Thymus (tissue), 11 donors: ENCODE results near the gene IGSF8. TPM values are rescaled to one million over a fixed set of nuclear protein-coding genes. Genes with fewer than 3 reads are reported as not detected.

Experiments
- DNase-seq, 9 donors: peaks; one replicate each; pipeline ENCODE4 v3.0.0-alpha.2; 2013; ENCODE audit warnings: low spot score in 9 of 9, low read depth in 6 of 9, missing footprints in 1 of 9
- H3K27ac ChIP-seq, 2 donors: one replicate each; pipeline ENCODE4 v1.5.1; 2013; ENCODE audit warnings: control low read depth in 1 of 2, low read depth in 1 of 2, low read length in 1 of 2, mild to moderate bottlenecking in 1 of 2, moderate library complexity in 1 of 2
- H3K27me3 ChIP-seq, 2 donors: one replicate each; pipeline ENCODE4 v1.5.1; 2013; ENCODE audit warnings: low read length in 1 of 2; ENCODE audit not compliant: control insufficient read depth in 2 of 2, insufficient read depth in 1 of 2
- H3K36me3 ChIP-seq, 2 donors: one replicate each; pipeline ENCODE4 v1.5.1; 2013; ENCODE audit warnings: low read length in 1 of 2, mild to moderate bottlenecking in 1 of 2, moderate library complexity in 1 of 2; ENCODE audit not compliant: control insufficient read depth in 2 of 2, insufficient read depth in 2 of 2
- H3K4me1 ChIP-seq, 2 donors: one replicate each; pipeline ENCODE4 v1.5.1; 2013; ENCODE audit warnings: low read length in 2 of 2; ENCODE audit not compliant: control insufficient read depth in 2 of 2, insufficient read depth in 2 of 2
- H3K4me3 ChIP-seq, 2 donors: one replicate each; pipeline ENCODE4 v1.5.1; 2013; ENCODE audit warnings: low read length in 2 of 2, control low read depth in 1 of 2, mild to moderate bottlenecking in 1 of 2
- H3K9me3 ChIP-seq, 2 donors: one replicate each; pipeline ENCODE4 v1.5.1; 2013; ENCODE audit warnings: low read length in 1 of 2, mild to moderate bottlenecking in 1 of 2; ENCODE audit not compliant: control insufficient read depth in 2 of 2, insufficient read depth in 1 of 2
- WGBS: extraction: QIAGEN DNeasy Blood & Tissue Kit; methylation state at CpG from one replicate; pipeline ENCODE4 v1.1.7; 2013; 5-methylcytosine and 5-hydroxymethylcytosine counted together
- polyA plus RNA-seq: library from polyadenylated mRNA; stranded (reverse); fragments of 200-250 nt; gene quantifications from one replicate; pipeline ENCODE4 v1.2.3, GENCODE V29; 2013
- total RNA-seq: library from RNA; stranded (reverse); fragments of 120-200 nt; gene quantifications from one replicate; pipeline ENCODE4 v1.2.4, GENCODE V29; 2013
- donor health status: healthy.

IGSF8 gene
- total and polyA plus RNA-seq, 2 donors = 15.6 to 22.3 TPM

DNA sequence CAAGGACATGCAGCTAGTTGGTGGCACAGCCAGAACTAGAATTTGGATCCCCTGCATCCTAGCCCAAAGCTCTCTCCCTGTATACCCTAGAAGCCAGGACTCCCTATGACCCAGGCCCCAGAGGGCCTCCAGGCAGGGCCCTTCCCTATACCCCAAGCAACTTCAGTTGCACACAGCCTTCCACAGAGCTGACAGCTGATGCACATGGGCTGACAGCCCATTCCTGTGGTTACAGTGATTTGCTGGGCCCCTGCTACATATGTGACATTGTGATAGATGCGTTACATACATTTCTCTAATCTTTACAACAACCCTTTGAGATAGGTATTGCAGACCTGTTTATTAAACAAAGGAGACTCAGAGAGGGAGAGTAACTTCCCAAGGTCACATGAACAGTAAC lies 23.0 kb upstream of the IGSF8 start:
- Histone ChIP-seq H3K9me3 (no peaks in the 10 kb centered on the region), H3K4me1 (no peaks in the 10 kb centered on the region), H3K4me3 (no peak overlapping the region), H3K27me3 (peaks cover 0 to 18% of the 10 kb centered on the region in 2 donors), H3K27ac (no peak overlapping the region), H3K36me3 (no peaks in the 10 kb centered on the region)
- DNase-seq = no peak
- WGBS = 95% methylated on average over 1 of the region's 1 CpG

- H3K9me3 ChIP-seq = no peaks in the 10 kb centered on the region
- no peak overlapping the region for H3K4me3 ChIP-seq
- no peak for DNase-seq
- peaks cover 0 to 24% of the 10 kb centered on the region in 2 donors for H3K27me3 ChIP-seq
- whole genome bisulfite sequencing = 92% methylated on average over 5 of the region's 5 CpGs
- H3K36me3 ChIP-seq = no peaks in the 10 kb centered on the region
- no peak overlapping the region for H3K27ac ChIP-seq
- no peaks in the 10 kb centered on the region for H3K4me1 ChIP-seq
These were observed 22.4 kb upstream of the IGSF8 start for GRCh38 chr1:160120797-160121196.

DNA sequence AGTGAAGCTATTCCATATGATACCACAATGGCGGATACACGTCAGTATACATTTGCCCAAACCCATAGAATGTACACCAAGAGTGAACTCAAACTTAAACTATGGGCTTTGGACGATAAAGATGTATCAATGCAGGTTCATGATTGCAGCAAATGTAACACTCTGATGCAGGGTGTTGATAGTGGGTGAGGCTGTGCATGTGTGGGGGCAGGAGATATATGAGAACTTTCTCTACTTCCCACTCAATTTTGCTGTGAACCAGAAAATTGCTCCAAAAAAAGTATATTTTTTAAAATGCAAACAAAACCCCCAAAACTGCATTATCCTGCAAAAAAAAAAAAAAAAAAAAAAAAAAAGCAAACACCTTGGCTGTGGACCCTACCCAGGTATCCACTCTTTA lies 20.5 kb upstream of the IGSF8 start:
- H3K27ac ChIP-seq = no peak overlapping the region
- no peaks in the 10 kb centered on the region for H3K9me3 ChIP-seq
- H3K4me1 ChIP-seq = no peaks in the 10 kb centered on the region
- DNase-seq = no peak
- WGBS = 96% methylated on average over 3 of the region's 3 CpGs
- no peak overlapping the region for H3K4me3 ChIP-seq
- peaks cover 0 to 37% of the 10 kb centered on the region in 2 donors for H3K27me3 ChIP-seq
- no peaks in the 10 kb centered on the region for H3K36me3 ChIP-seq

GRCh38 chr1:160117709-160118183 lies 19.3 kb upstream of the IGSF8 start:
- H3K9me3 ChIP-seq = no peaks in the 10 kb centered on the region
- H3K4me1 ChIP-seq = no peaks in the 10 kb centered on the region
- no peak for DNase-seq
- H3K4me3 ChIP-seq = no peak overlapping the region
- H3K27me3 ChIP-seq = peaks cover 0 to 40% of the 10 kb centered on the region in 2 donors
- no peak overlapping the region for H3K27ac ChIP-seq
- H3K36me3 ChIP-seq = no peaks in the 10 kb centered on the region
- WGBS = 72% methylated on average over 8 of the region's 8 CpGs

- H3K9me3 ChIP-seq = no peaks in the 10 kb centered on the region
- H3K4me1 ChIP-seq = no peaks in the 10 kb centered on the region
- WGBS = 50% methylated on average over 1 of the region's 1 CpG
- H3K27ac ChIP-seq = no peak overlapping the region
- DNase-seq = no peak
- H3K36me3 ChIP-seq = no peaks in the 10 kb centered on the region
- peaks cover 0 to 40% of the 10 kb centered on the region in 2 donors for H3K27me3 ChIP-seq
- H3K4me3 ChIP-seq = no peak overlapping the region
These were observed 18.9 kb upstream of the IGSF8 start for GRCh38 chr1:160117300-160117699.

GRCh38 chr1:160116283-160117147 lies 18.1 kb upstream of the IGSF8 start:
- H3K27ac ChIP-seq = no peak overlapping the region
- 88% methylated on average over 12 of the region's 12 CpGs for WGBS

GRCh38 chr1:160115545-160116282 lies 17.3 kb upstream of the IGSF8 start, which contains the start of gene ATP1A2:
ATP1A2 (plus strand) TSS chr1:160115759; CDS start chr1:160115862, 103 bp downstream.
- Histone ChIP-seq H3K9me3 (no peaks in the 10 kb centered on the region), H3K4me1 (no peaks in the 10 kb centered on the region), H3K36me3 (no peaks in the 10 kb centered on the region), H3K4me3 (no peak within 1 kb of the TSS), H3K27me3 (peaks cover 0 to 40% of the 10 kb centered on the region in 2 donors), H3K27ac (no peak within 1 kb of the TSS)
- 69% methylated on average over 16 of the region's 16 CpGs for WGBS
- no peak for DNase-seq

More at GRCh38 chr1:160116283-160117147, 18.1 kb upstream of the IGSF8 start:
- no peaks in the 10 kb centered on the region for H3K4me1 ChIP-seq
- H3K4me3 ChIP-seq = no peak overlapping the region
- no peaks in the 10 kb centered on the region for H3K36me3 ChIP-seq
- peaks cover 0 to 40% of the 10 kb centered on the region in 2 donors for H3K27me3 ChIP-seq
- DNase-seq = no peak
- no peaks in the 10 kb centered on the region for H3K9me3 ChIP-seq

DNA sequence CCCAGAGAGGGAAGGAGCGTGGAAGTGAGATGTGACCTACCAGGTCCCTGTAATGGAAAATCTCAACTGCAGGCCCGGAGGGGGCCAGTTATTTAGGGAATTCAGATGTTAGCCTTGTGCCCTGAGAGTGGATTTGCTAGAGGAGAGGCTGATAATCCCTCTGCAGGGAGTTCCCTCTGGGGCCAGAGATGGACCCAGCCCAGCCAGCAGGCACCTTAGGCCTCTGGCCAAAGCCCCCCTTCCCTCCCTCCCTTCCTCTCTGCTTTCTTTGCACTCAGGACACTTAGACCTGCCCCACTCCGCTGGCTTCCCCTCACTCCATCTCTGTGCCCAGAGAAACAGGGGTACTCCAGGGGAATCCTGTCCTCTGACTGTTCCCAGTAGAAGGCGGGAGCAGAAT lies 15.7 kb upstream of the IGSF8 start:
- WGBS = 96% methylated on average over 4 of the region's 4 CpGs
- no peaks in the 10 kb centered on the region for H3K4me1 ChIP-seq
- H3K36me3 ChIP-seq = no peaks in the 10 kb centered on the region
- DNase-seq = no peak
- no peak overlapping the region for H3K27ac ChIP-seq
- peaks cover 0 to 43% of the 10 kb centered on the region in 2 donors for H3K27me3 ChIP-seq
- H3K4me3 ChIP-seq = no peak overlapping the region
- no peaks in the 10 kb centered on the region for H3K9me3 ChIP-seq

GRCh38 chr1:160113407-160113806 lies 15.0 kb upstream of the IGSF8 start:
- H3K4me3 ChIP-seq = no peak overlapping the region
- peaks cover 0 to 43% of the 10 kb centered on the region in 2 donors for H3K27me3 ChIP-seq
- no peaks in the 10 kb centered on the region for H3K9me3 ChIP-seq
- no peak for DNase-seq
- no peaks in the 10 kb centered on the region for H3K4me1 ChIP-seq
- WGBS = 97% methylated on average over 8 of the region's 8 CpGs
- H3K36me3 ChIP-seq = no peaks in the 10 kb centered on the region
- H3K27ac ChIP-seq = no peak overlapping the region
